Measurements from ENCODE around the gene CIZ1.

The CIZ1 gene

DNA sequence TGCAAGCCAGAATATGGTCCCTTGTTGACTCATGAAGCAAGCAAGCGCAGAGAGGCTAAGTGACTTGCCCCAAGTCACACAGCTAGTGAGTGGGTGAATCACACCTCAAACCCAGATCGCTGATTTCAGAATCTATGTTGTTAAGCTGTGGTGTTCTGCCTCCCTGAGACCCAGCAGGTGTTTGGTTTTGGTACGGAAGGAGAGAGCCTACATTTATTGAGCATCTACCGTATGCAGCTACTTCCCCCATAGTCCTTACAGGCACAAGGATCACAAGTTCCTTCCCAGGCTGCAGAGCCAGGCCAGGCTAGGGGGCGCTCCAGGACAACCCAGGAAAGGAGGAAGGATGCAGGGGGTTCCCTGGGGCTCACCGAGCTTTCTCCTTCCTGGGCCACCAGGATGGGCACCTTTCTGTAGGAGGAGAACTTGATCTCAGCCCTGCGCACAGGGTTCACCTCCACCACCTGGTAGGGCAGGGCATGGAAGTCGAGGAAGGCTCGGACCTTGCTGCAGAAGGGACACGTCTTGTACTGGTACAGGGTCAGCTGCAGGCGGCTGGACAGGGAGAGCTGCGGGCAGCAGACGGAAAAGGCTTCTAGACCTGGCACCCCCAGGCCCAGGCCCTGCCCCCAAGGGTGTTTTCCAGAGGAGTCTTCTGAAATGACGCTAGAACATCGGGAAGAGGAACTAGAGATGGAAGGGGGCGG, 66.3 kb downstream of the CIZ1 start:
- no peak for DNase-seq (ENCODE audit: low read depth in 2 of 2)

DNA sequence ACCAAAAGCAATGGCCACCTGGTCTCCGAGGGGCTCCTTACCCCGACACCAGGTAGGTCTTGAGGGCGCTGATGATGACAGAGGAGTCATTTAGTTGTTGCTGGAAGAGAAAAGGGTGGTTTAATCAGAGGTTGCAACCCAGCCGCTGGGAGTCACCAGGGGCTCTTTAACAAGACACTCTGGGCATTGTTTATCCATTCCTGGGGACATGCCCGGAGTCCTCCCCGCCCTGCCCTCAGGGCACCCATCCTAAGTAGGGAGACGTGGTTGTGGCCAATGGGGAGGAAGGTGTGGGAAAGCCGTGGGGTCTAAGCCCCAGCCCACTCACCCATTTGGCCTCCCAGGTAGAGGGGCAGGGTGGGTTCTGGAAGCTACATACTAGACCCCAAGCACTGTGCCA, 66.9 kb downstream of the CIZ1 start:
- DNase-seq (ENCODE audit: low read depth in 2 of 2) = no peak

DNA sequence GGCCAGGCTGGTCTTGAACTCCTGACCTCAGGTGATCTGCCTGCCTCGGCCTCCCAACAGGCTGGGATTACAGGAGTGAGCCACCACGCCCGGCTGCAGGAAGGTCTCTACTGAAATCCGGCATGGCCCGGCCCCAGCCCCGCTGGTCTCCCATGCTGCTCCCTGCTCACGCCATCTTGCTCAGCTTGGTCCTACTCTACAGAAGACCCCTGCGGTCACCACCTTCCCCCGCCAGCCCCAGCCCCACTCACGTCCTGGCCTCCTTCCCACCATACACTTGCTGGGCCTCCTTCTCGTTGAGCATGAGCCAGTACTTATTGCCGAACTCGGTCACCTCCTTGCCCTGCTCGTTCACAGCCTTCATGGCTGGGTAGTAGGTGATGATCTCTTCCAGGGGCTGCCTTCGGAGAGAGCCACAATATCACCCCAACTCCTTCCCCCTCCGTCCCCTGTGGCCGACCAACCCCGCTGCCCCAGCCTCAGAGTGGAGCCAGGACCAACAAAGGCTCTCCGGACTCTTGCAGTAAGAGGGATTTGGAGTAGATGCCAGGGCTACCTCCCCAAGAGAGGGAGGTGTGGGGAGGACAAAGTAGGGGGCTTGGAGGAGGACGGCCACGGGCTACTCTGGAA, 67.8 kb downstream of the CIZ1 start:
- DNase-seq (ENCODE audit: low read depth in 2 of 2) = no peak

DNA sequence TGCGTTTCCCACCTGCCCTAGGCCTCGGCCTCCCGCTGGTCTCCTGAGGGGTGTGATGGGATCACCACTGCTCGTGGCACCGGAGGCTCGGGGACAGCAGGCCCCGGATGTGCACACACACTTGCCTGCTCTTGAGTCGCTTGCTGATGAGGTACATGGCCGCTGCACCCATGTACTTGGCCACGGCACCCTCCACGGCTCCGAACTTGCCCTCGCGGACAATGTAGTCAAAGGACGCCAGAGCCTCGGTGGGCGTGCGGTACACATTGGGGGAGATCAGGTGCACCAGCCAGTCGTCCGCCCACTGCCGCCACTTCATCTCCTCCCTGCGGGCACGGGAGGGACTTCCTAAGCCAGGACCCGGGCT, 68.6 kb downstream of the CIZ1 start:
- DNase-seq (ENCODE audit: low read depth in 2 of 2) = no peak

DNA sequence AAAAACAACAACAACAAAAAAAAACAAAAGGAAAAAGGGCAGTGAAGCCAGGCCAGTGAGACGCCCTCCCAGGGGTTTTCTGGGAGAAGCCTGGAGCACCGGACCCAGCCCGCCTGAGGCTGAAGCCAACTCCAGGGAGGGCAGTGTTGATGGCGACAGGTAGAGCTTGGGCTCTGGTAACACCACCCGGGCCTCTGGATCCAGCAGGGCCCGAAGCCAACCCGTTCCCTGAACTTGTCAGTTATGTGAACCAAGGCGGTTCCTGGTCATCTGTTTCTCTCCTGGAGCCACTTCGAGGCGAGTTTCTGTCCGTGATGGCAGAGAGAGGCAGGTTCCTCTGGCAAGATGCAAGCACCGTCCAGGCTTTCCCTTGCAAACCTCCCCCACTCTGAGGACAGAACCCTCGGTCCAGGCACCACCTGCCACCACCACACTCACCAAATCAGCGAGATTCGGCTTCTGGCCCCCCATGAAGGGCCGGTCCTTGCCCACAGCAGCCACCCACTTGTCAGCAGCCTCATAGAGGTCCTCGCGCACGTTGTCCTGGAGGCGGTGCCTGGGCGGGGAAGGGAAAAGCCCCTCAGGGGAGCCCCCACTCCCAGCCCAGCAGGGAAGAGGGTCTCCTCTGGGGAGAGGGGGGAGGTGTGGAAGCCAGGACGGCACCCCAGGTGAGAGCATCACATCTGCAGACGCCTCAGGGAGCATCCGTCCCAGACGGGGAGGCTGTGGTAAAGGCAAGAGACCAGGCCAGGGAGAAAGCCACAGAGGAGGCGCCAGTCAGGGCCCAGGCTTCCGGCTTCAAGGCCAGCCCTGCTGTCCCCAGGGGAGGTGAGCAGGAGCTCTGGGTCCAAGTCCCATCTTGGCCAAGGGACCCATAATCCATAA, 69.2 kb downstream of the CIZ1 start:
- DNase-seq (ENCODE audit: low read depth in 2 of 2) = no peak

DNA sequence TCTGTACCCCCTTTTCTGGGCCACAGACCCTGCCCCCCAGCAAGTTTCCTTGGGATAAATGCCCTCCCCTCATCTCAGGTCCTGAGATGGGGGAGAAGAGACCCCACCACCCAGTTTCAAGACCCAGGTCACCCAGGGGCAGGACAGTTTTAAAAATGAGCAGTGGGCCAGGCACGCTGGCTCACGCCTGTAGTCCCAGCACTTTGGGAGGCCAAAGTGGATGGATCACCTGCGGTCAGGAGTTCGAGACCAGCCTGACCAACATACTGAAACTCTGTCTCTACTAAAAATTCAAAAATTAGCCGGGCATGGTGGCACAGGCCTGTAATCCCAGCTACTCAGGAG, 69.9 kb downstream of the CIZ1 start:
- no peak for DNase-seq (ENCODE audit: low read depth in 2 of 2)

DNA sequence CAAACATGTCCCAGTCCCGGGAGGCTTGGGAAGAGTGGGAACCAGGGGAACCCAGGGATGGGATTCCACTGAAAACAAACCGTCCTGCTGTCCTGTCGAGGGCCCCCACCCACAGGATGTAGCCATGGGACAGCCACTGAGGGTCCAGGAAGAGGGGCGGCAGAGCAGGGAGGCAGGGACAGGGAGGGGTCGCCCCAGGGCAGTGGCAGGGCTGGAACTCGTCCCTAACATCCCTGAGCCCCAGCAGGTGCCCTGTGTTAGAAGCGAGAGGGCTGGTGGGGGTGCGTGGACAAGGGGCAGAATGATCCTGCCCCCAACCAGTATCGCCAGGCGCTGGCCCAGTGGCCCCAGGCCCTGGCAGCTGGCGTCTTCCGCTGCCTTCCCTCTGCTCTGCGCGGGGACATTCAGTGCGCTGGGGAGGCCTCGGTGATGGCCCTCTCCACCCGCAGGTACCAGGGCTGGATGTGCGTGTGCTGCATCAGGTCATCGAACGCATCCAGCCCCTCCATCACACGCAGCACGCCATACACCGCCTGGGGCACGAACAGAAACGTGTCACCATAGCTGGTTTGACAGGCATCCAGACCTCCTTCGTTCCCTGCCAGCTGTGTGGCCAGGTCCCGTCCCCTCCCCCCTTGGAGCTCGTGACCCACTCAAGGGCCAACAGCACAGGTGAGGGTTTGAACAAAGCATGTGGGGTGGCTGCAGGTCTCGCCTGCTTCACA, 70.5 kb downstream of the CIZ1 start:
- DNase-seq (ENCODE audit: low read depth in 2 of 2) = no peak

DNA sequence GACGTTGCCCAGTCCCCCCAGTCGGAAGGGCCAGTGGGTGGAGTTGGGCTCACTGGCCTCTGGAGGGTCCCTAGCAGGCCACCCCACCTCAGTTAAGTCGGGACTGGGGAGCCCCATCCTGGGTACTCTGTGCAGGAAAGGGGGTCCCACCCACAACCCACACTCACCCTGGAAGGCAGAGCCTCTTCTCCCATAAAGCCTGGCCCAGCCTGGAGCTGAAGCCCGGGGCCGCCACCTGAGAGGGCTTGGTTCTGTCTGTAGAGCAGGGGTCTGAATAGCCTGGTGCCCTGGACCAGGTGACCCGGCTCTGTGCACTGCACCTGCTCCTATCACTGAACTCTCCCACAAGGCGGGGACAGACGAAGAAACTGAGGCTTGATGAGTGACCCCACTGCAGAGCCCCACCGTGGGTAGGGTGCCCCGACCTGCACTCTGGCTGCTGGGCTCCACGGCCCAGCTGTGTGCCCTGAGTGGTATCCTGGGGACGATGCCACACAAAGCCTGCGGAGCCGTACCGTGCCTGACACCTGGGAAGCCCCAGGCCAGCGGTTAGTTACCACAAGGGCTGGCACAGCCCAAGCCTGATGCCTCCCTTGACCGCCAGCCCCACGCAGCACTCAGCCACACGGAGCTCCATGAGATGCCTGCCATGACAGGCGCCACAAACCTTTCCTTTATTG, 71.2 kb downstream of the CIZ1 start:
- DNase-seq (ENCODE audit: low read depth in 2 of 2) = no peak

DNA sequence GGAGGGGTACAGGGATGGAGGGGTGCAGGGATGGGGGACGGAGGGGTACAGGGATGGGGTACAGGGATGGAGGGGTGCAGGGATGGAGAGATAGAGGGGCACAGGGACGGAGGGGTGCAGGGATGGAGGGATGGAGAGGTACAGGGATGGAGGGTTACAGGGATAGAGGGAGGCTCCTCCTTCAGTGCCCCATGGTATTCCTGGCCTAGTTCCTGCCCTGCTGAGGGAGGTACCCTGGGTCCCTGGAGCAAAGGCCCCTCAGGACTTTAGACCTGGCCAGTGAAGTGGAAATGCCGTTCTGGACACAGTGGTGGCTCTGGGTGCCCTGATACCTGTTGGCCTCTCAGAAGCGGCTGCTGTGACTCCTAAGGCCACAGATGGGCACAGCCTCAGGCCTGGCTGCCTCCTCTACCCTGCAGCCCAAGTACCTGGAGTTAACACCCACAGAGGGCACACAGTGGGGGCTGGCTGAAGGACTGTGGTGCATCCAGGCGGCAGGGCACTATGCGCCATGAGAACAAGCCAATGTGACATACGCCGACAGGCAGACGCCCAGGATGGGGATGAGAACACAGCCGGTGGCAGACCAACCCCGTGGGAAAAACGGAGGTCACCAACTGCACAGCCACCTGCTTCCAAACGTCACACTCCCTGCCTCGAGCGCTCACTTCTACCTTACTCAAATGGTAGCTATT, 72.3 kb downstream of the CIZ1 start:
- DNase-seq (ENCODE audit: low read depth in 2 of 2) = no peak

DNA sequence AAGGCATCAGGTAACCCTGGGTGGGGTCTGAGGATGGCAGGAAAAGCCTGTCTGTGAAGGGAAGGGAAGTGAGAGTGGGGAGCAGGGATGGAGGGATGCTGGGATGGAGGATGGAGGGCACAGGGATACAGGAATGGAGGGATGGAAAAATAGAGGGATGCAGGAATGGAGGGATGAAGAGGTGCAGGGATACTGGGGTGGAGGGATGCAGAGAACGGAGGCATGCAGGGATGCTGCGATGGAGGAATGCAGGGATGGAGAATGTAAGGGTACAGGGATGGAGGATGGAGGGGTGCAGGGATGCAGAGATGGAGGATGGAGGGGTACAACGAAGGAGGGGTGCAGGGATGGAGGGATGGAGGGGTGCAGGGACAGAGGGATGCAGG, 72.9 kb downstream of the CIZ1 start:
- DNase-seq (ENCODE audit: low read depth in 2 of 2) = no peak

DNA sequence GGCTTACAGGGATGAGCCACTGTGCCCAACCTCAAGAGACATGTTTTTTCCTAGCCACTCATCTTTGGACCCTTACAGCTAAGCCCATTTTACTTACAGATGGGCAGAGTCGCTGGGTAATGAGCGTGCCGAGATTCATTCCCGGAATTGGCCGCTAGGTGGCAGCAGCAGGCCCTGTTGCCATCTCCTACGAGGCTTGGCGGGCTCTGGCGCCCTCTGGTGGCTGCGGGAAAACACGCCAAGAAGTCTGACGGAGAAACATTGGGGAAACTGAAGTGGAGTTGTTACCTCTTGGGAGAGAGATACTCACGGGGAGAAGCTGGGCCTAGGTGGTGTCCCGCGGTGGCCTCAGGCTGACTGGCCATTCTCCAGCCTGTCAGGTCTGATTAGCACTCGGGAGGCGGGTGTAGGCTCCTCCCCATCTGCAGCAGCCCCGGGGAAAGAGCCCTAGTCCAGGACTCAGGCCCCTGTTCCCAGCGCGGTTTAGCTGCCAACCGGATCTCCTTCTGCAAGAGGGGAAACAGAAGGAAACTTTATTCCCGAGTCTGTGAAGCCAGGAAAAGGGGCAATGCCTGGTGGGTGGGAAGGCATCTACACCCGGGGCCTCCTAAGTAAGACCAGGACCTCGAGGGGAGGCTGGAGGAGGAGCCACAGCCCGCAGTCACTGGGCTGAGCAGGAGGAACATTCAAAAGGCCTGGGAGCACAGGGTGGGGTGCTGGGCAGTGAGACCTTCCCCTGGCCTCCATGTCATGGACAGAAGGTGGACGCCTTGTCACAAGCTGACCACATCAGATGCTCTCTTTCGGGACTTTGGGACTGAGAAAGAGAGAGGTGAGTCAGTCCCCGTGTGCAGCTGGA, 73.5 kb downstream of the CIZ1 start:
- DNase-seq (ENCODE audit: low read depth in 2 of 2) = peak; percentile 96

DNA sequence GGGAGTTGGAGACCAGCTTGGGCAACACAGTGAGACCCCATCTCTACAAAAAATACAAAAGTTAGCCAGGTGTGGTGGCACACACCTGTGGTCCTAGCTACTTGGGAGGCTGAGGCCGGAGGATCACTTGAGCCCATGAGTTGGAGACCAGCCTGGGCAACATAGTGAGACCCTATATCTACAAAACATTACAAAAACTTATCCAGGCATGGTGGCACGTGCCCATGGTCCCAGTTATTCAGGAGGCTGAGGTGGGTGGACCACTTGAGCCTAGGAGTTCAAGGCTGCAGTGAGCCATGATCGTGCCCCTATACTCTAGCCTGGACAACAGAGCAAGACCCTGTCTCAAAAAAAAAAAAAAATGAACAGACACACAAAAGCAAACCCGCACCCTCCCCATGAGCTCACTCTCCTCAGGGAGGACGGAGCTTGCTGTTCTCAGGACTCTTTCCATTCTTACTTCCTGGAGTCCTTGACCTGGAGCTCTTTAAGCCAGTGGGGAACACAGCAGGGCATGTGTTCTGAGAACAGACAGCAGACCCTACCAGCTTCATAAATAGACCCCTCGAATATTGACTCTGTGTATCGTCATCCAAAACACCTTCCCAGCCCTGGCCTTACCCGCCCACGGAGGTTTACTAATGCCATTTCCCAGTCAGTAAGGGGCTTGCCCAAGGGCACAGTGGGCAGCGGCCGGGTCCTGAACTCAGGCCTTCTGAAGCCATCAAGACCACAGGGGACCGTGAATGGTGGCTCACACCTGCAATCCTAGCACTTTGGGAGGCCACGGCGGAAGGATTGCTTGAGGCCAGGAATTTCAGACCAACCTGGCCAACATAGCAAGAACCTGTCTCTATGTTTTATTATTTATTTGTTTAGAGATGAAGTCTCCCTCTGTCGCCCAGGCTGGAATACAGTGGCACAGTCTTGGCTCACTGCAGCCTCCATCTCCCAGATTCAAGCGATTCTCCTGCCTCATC, 75.0 kb downstream of the CIZ1 start:
- no peak for DNase-seq (ENCODE audit: low read depth in 2 of 2)

All from stimulated activated CD8-positive, alpha-beta memory T cell treated with anti-CD3 and anti-CD28 coated beads, Interleukin-2, amount 100 ng/mL, for 1 hour (primary cell).